GM23248 (cell line): ENCODE data around the gene SYNGR3.

Experiments used
- EZH2 ChIP-seq: fragments of 200-600 bp; sonication (generic); IDR thresholded peaks from 2 replicates; pipeline ENCODE4 v1.6.1; 2018; ENCODE audit warnings: antibody characterized with exemption, mild to moderate bottlenecking; ENCODE audit not compliant: insufficient read depth, poor library complexity, severe bottlenecking
- EZH2phosphoT487 ChIP-seq: fragments of 200-600 bp; sonication (generic); IDR thresholded peaks from 2 replicates; pipeline ENCODE4 v1.6.1; 2018; ENCODE audit warnings: antibody characterized with exemption, moderate library complexity, mild to moderate bottlenecking, low read depth; ENCODE audit not compliant: insufficient read depth

DNA sequence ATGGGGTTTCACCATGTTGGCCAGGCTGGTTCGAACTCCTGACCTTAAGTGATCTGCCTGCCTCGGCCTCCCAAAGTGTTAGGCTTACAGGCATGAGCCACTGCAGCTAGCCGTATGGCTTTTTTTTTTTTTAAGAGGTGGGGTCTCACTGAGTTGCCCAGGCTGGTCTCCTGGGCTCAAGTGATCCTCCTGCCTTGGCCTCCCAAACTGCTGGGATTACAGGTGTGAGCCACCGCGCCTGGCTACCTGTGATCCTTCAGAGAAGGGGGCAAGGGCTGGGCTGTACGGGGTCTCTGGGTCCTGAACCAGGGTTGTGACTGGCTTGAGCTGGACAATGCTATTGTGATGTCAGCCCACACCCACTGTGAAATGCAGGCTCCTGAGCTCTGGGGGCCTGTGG, 23.3 kb upstream of the SYNGR3 start, which contains the start of gene RNF151:
- TF ChIP-seq EZH2phosphoT487: no peak
- no peak for TF ChIP-seq EZH2
